Heart left ventricle (tissue), 16 donors: ENCODE data around the gene EVI5L. TPM values are rescaled to one million over a fixed set of nuclear protein-coding genes. Genes with fewer than 3 reads are reported as not detected.

Experiments used
- ATAC-seq, 4 donors: fragments of 200-7000 bp; cut with Tn5 transposase; one replicate each; pipeline ENCODE4 v1.9.1; 2020 to 2022; ENCODE audit warnings: moderate library complexity in 4 of 4, mild to moderate bottlenecking in 3 of 4, moderate number of reproducible peaks in 1 of 4
- DNase-seq, 5 donors: peaks; one replicate each; pipeline ENCODE4 v3.0.0-alpha.2; 2020
- H3K27ac ChIP-seq, 12 donors: fragments of 200-600 bp; sonication (generic) in 4 of 12; one replicate each; pipeline versions ENCODE4 v1.5.0 to v1.8.0; 2016 to 2022; ENCODE audit warnings: mild to moderate bottlenecking in 2 of 12
- H3K27me3 ChIP-seq, 9 donors: fragments of 200-600 bp; sonication (generic) in 2 of 9; one replicate each; pipeline versions ENCODE4 v1.5.1 to v1.8.0; 2016 to 2022; ENCODE audit warnings: mild to moderate bottlenecking in 3 of 9
- H3K36me3 ChIP-seq, 9 donors: fragments of 200-600 bp; sonication (generic) in 2 of 9; one replicate each; pipeline versions ENCODE4 v1.5.0 to v1.8.0; 2018 to 2022; ENCODE audit warnings: mild to moderate bottlenecking in 2 of 9
- H3K4me1 ChIP-seq, 12 donors: fragments of 200-600 bp; sonication (generic) in 4 of 12; one replicate each; pipeline versions ENCODE4 v1.5.0 to v1.8.0; 2016 to 2022; ENCODE audit warnings: mild to moderate bottlenecking in 3 of 12
- H3K4me3 ChIP-seq, 12 donors: fragments of 200-600 bp; sonication (generic) in 4 of 12; one replicate each; pipeline versions ENCODE4 v1.5.0 to v1.8.0; 2017 to 2022; ENCODE audit warnings: mild to moderate bottlenecking in 9 of 12, moderate library complexity in 4 of 12
- H3K9me3 ChIP-seq, 12 donors: fragments of 200-600 bp; sonication (generic) in 4 of 12; one replicate each; pipeline versions ENCODE4 v1.5.0 to v1.8.0; 2016 to 2022; ENCODE audit warnings: mild to moderate bottlenecking in 1 of 12
- POLR2A ChIP-seq, 2 donors: fragments of 450-650 bp; IDR thresholded peaks; one replicate each; pipeline ENCODE4 v1.6.1; 2017; ENCODE audit warnings: antibody characterized with exemption in 2 of 2, mild to moderate bottlenecking in 2 of 2, moderate library complexity in 2 of 2
- WGBS, 4 donors: extraction: QIAGEN DNeasy Blood & Tissue Kit in 2 of 4; methylation state at CpG; one replicate each; pipeline versions ENCODE4 v1.1.5 to v1.1.7; 2013 to 2018; 5-methylcytosine and 5-hydroxymethylcytosine counted together
- intact Hi-C, 10 donors: fragments of 100-400 bp; cut with DNase I; formaldehyde crosslinking; loops; one replicate each; pipeline versions ENCODE4 v1.11.1 to v1.14.2; 2022
- polyA plus RNA-seq, 2 donors: library from polyadenylated mRNA; stranded (reverse); fragments of 200-250 nt; gene quantifications; one replicate each; pipeline ENCODE4 v1.2.3, GENCODE V29; 2013
- total RNA-seq, 9 donors: library from RNA; depleted of rRNA in 2 of 9; stranded (reverse); fragments of >200 nt in 2 of 9; fragmentation: NEBNext Ultra II Directional in 3 of 9; extraction: Animal tissue kit (Norgen Biotek cat#: 25700) in 3 of 9; gene quantifications; one replicate each; pipeline versions ENCODE4 v1.1.0 to v1.2.4, GENCODE V29; 2016 to 2023
- TF ChIP-seq, protein P1 (sequence below), 12 donors: fragments of 200-600 bp; sonication (generic) in 4 of 12; IDR thresholded peaks; one replicate each; pipeline versions ENCODE4 v1.5.0 to v1.8.0; 2018 to 2022; ENCODE audit warnings: antibody characterized with exemption in 12 of 12, mild to moderate bottlenecking in 5 of 12
- donor health status: ischemic (EF 13 %, LVEDD 7.1; RV severe dilation, severe dysfunction).
- donor health status: healthy with polysubstance abuse.
- donor health status: DM: no; HTN: yes; CAD: no.
- donor health status: DM: no; HTN: no; CAD: no.
- donor health status: ischemic (EF 25% LVEDD 6.9; RV normal size, moderate dysfunction).
- donor health status: ischemic (EF 25% LVEDD 5.7; RV mildly dilated, moderate dysfunction).
- donor health status: healthy.
- donor health status: DM: yes; HTN: yes; CAD: no.
- donor health status: ischemic (EF 35%, LVEDD 5.7; RV mildly dilated, moderate dysfunction).
- donor health status: nonischemic (EF 11% LVEDD 7.7; RV severe dilation, severe dysfunction).
- donor health status: DM: yes; HTN: yes; CAD: no.
- donor health status: PGD.
- donor health status: ischemic (EF 29% LVEDD 5.4; RV normal size, mild dysfunction).
- donor health status: nonischemic (EF 23%, LVEDD 6.1; RV moderate dilation, normal function).

EVI5L gene
- total and polyA plus RNA-seq, 11 donors = 18.2 to 41.9 (median 22.1) TPM

DNA sequence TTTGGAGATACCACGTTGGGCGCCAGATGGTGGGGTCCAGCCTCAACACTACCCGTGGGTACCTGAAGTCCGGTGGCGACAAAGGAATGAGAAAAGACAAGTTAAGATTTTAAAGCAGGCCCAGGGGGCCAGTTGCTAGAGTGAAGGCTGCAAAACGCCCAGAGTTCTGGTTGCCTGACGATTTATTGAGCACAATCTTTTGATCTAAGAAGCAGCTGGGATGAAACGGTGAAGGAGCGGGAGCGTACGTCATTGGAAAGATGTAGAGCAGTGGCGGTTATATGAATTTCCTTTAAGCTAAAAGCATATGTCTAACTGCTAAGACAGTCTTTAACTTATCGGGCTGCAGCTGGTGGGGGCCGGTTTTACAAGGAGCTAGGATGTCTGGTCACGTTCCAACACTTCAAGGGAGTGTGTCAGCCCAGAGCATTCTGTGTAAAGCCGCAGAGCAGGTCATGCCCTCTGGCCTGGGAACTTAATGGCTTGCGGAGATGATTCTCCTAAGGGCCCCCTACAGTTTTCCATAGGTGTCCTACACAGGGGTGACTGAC is 28.9 kb upstream of the EVI5L start:
- Histone ChIP-seq H3K4me1 (peaks cover 0 to 8% (median 0%) of the 10 kb centered on the region in 12 donors), H3K27me3 (peaks cover 0 to 41% (median 16%) of the 10 kb centered on the region in 9 donors), H3K4me3 (no peak overlapping the region), H3K27ac (no peak overlapping the region), H3K9me3 (peaks cover 0 to 9% (median 0%) of the 10 kb centered on the region in 12 donors), H3K36me3 (no peaks in the 10 kb centered on the region)
- ATAC-seq = no peak
- no peak for DNase-seq
- no peak for TF ChIP-seq POLR2A (IDR thresholded peaks at IDR 0.05)
- TF ChIP-seq, protein P1, sequence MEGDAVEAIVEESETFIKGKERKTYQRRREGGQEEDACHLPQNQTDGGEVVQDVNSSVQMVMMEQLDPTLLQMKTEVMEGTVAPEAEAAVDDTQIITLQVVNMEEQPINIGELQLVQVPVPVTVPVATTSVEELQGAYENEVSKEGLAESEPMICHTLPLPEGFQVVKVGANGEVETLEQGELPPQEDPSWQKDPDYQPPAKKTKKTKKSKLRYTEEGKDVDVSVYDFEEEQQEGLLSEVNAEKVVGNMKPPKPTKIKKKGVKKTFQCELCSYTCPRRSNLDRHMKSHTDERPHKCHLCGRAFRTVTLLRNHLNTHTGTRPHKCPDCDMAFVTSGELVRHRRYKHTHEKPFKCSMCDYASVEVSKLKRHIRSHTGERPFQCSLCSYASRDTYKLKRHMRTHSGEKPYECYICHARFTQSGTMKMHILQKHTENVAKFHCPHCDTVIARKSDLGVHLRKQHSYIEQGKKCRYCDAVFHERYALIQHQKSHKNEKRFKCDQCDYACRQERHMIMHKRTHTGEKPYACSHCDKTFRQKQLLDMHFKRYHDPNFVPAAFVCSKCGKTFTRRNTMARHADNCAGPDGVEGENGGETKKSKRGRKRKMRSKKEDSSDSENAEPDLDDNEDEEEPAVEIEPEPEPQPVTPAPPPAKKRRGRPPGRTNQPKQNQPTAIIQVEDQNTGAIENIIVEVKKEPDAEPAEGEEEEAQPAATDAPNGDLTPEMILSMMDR (IDR thresholded peaks at IDR 0.05) = no peak
- intact Hi-C loops = loop anchor here in 7 of 10 donors (2.0 to 10.0 kb wide), 8 partner anchors 116 to 699 kb away; partner anchors contain the start of gene TRAPPC5 (in 1 of the 7)
- 83 to 93% (median 86%) methylated on average over 17 of the region's 17 CpGs for WGBS, 4 donors

DNA sequence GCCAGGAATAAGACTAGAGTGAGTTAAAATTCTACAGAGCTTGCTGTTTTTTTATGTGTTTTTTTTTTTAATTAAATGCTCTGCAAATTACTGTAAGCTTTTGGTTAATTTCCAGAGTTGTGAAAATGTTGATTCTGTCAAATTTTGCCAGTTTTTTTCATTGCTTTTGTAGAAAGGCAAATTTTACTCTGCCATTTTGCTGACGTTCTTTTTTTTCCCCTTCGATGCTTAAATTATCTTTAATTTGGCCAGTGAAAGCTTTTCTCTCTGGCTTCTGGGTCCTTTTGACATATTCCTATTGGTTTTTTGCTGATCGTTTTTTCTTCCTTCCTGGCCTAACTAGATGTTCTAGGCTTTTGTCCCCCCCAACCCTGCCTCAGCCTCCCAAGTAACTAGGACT is 23.8 kb upstream of the EVI5L start:
- peaks cover 0 to 11% (median 6%) of the 10 kb centered on the region in 12 donors for H3K9me3 ChIP-seq
- H3K4me1 ChIP-seq = peaks cover 0 to 8% (median 0%) of the 10 kb centered on the region in 12 donors
- ATAC-seq = no peak
- H3K27ac ChIP-seq = no peak overlapping the region
- intact Hi-C loops = loop anchor here in 2 of 10 donors (10.0 kb wide), 4 partner anchors 121 to 451 kb away; partner anchors contain the start of gene TRAPPC5 (in 1 of the 2)
- DNase-seq = no peak
- 64 to 73% (median 68%) methylated on average over 3 of the region's 3 CpGs for WGBS, 4 donors
- H3K36me3 ChIP-seq = no peaks in the 10 kb centered on the region
- TF ChIP-seq POLR2A (IDR thresholded peaks at IDR 0.05) = no peak
- TF ChIP-seq, protein P1 (IDR thresholded peaks at IDR 0.05) = no peak
- H3K27me3 ChIP-seq = peaks cover 0 to 23% (median 0%) of the 10 kb centered on the region in 9 donors
- no peak overlapping the region for H3K4me3 ChIP-seq

DNA sequence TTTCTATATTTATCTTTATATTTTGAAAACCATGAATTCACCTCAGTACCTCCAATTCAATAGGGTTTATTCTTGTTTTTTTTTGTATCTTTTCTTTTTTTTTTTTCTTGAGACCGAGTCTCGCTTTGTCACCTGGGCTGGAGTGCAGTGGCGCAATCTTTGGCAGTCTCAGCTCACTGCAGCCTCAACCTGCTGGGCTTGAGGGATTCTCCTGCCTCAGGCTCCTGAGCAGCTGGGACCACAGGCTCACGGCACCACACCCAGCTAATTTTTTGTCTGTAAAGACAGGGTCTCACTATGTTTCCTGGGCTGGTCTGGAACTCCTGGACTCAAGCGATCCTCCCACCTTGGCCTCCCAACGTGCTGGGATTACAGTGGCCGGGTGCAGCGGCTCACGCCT is 23.1 kb upstream of the EVI5L start:
- H3K36me3 ChIP-seq = no peaks in the 10 kb centered on the region

DNA sequence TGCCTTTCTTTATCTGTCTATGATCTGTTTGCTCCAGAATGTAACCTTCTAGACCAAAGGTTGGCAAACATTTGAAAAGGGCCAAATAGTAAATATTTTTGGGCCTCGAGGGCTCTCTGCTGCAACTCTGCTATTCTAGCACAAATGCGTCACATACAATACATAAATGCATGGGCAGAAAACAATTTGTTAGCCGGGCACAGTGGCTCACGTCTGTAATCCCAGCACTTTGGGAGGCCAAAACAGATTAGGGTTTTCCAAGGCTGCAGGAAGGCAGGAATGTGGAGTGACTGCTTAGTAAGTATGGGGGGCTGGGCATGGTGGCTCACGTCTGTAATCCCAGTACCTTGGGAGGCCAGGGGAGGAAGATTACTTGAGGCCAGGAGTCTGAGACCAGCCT is 21.9 kb upstream of the EVI5L start:
- no peak for ATAC-seq
- no peak for DNase-seq
- WGBS, 4 donors = 59 to 78% (median 68%) methylated on average over 5 of the region's 5 CpGs
- Histone ChIP-seq H3K4me1 (peaks cover 0 to 8% (median 0%) of the 10 kb centered on the region in 12 donors), H3K27me3 (peaks cover 0 to 20% (median 0%) of the 10 kb centered on the region in 9 donors), H3K27ac (no peak overlapping the region), H3K9me3 (peaks cover 0 to 23% (median 15%) of the 10 kb centered on the region in 12 donors), H3K36me3 (no peaks in the 10 kb centered on the region), H3K4me3 (no peak overlapping the region)
- intact Hi-C loops = loop anchor here in 2 of 10 donors (10.0 kb wide), 4 partner anchors 123 to 453 kb away; partner anchors contain the start of gene TRAPPC5 (in 1 of the 2)
- TF ChIP-seq, protein P1 (IDR thresholded peaks at IDR 0.05) = no peak
- TF ChIP-seq POLR2A (IDR thresholded peaks at IDR 0.05) = no peak

More for the DNA sequence above, 23.1 kb upstream of the EVI5L start:
- H3K27me3 ChIP-seq = peaks cover 0 to 20% (median 0%) of the 10 kb centered on the region in 9 donors
- TF ChIP-seq, protein P1 (IDR thresholded peaks at IDR 0.05) = no peak
- no peak for TF ChIP-seq POLR2A (IDR thresholded peaks at IDR 0.05)
- H3K27ac ChIP-seq = no peak overlapping the region
- intact Hi-C loops = loop anchor here in 2 of 10 donors (10.0 kb wide), 4 partner anchors 122 to 452 kb away; partner anchors contain the start of gene TRAPPC5 (in 1 of the 2)
- 81 to 90% (median 86%) methylated on average over 6 to 9 of the region's 9 CpGs for WGBS, 4 donors
- H3K4me3 ChIP-seq = no peak overlapping the region
- peaks cover 0 to 15% (median 9%) of the 10 kb centered on the region in 12 donors for H3K9me3 ChIP-seq
- DNase-seq (no peak), ATAC-seq (no peak)
- peaks cover 0 to 8% (median 0%) of the 10 kb centered on the region in 12 donors for H3K4me1 ChIP-seq
